Fibroblast of pulmonary artery (primary cell): ENCODE data around the gene ANO2.

Experiments
- DNase-seq: peaks from one replicate; pipeline ENCODE4 v3.0.0-alpha.2; 2010; ENCODE audit warnings: low read depth
- H3K4me3 ChIP-seq: replicated peaks from 2 replicates; pipeline ENCODE4 v1.5.1; 2011; ENCODE audit warnings: low read depth, mild to moderate bottlenecking, control low read depth, low read length, moderate library complexity
- TF ChIP-seq, protein P1 (sequence below): IDR thresholded peaks from 2 replicates; pipeline ENCODE4 v1.5.1; 2011; ENCODE audit warnings: mild to moderate bottlenecking, control low read depth, low read length, inconsistent platforms; ENCODE audit errors: missing control alignments

The ANO2 gene

GRCh38 chr12:5952031-5952430 lies 7.0 kb upstream of the ANO2 start:
- no peak for DNase-seq
- no peak overlapping the region for H3K4me3 ChIP-seq
- TF ChIP-seq, protein P1, sequence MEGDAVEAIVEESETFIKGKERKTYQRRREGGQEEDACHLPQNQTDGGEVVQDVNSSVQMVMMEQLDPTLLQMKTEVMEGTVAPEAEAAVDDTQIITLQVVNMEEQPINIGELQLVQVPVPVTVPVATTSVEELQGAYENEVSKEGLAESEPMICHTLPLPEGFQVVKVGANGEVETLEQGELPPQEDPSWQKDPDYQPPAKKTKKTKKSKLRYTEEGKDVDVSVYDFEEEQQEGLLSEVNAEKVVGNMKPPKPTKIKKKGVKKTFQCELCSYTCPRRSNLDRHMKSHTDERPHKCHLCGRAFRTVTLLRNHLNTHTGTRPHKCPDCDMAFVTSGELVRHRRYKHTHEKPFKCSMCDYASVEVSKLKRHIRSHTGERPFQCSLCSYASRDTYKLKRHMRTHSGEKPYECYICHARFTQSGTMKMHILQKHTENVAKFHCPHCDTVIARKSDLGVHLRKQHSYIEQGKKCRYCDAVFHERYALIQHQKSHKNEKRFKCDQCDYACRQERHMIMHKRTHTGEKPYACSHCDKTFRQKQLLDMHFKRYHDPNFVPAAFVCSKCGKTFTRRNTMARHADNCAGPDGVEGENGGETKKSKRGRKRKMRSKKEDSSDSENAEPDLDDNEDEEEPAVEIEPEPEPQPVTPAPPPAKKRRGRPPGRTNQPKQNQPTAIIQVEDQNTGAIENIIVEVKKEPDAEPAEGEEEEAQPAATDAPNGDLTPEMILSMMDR = no peak

DNA sequence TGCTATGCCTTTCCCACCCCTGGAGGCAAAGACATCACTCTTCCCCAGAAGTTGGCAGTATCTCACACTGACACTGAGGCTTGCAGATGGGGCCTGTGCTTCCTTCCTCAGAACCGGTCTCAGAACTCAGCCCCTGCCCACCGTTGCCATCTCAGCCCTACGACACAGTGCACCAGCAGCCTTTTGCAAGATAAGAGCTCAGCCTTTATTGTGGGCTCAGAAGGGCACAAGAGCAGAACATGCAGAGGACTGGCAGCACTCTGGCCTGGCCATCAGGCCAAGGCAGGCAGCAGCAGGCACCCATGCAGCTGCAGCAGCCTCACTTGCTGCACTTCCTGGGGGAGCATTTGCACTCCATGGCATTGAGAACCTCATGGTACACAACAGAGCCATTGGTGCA lies 3.6 kb upstream of the ANO2 start:
- TF ChIP-seq, protein P1 = no peak
- no peak overlapping the region for H3K4me3 ChIP-seq
- DNase-seq = no peak

GRCh38 chr12:5947006-5947405 lies 1.9 kb upstream of the ANO2 start:
- no peak overlapping the region for H3K4me3 ChIP-seq
- TF ChIP-seq, protein P1 = no peak
- DNase-seq = no peak

GRCh38 chr12:5946388-5946787 lies 1.3 kb upstream of the ANO2 start:
- TF ChIP-seq, protein P1 = no peak
- no peak for DNase-seq
- no peak overlapping the region for H3K4me3 ChIP-seq

- peak overlapping the region; percentile 28 for H3K4me3 ChIP-seq
- TF ChIP-seq, protein P1 = no peak
- no peak for DNase-seq
Observed at GRCh38 chr12:5944688-5945070, 380 bp downstream of the ANO2 start.

DNA sequence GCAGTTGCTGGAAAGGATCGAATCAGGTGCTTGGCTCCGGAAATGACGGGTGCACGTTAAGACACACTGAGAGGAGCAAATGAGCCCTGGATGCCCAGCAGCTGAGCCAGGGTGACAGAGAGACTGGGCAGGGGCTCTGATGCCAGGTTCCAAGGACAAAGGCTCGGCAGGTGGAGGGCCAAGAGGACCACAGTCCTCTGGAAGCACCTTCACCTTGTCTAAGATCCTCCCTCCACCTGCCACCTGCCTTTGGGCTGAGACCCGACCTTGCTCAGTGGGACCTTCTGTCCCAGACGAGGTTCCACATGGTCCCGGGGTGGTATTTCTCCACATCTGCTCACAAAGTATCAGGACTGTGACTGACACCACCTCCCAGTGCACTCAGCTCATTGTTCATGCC lies 1.0 kb downstream of the ANO2 start:
- TF ChIP-seq, protein P1 = no peak
- no peak overlapping the region for H3K4me3 ChIP-seq
- no peak for DNase-seq

DNA sequence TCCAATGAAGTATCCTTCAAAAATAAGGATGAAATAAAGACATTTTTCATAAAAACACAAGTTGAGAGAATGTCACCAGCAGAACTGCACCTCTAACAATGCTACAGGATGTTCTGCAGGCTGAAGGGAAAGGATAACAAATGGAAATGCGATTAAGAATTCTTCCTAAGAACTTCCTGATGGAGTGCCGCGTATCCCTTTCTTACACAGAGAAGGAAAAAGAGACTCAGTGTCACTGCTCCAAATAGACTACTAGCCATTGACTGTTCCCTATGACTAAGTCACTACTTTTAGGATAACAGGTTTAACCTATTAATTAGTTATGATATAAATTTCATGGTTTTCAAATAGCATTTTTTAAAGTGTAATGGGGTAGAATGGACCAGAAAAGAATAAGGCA lies 3.2 kb downstream of the ANO2 start:
- no peak overlapping the region for H3K4me3 ChIP-seq
- DNase-seq = no peak
- TF ChIP-seq, protein P1 = no peak
